ENCODE measurements around the gene KIFAP3.

KIFAP3 gene

DNA sequence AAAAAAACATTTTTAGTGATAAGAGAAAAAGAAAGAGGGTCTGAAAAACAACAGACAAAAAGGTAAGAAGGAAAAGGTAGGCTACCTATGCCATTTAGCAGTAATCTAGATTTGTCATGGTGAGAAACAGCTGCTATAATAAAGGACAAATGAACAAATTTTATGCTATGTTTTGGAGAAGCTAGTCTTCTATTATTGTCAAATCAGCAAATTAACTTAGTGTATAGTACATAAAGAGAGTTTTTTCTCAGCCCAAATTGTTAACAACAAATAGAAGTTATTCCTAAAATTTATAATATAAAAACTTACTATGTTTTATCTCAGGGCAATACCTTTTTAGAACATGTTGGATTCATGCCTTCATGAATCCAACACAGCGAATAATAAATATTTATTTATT, 88.7 kb downstream of the KIFAP3 start:
- no peak for DNase-seq (ENCODE audit: low spot score)

DNA sequence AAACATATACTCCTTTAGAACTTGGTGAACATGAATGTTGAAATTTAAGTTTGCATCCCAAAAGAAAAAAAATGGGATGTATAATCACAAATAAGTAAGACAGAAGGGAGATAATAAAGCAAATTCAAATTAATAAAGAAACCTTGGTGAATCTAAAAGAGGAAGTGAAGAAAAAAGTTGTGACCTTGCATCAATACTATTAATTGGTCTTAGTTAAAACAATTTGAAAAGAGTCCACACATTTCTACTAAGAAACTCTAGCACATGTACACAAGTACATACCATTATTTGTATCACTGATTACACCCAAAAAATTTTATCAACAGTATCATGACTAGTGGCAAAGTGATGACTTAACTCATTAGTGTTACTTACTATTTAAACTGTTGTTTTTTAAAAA, 100.4 kb downstream of the KIFAP3 start:
- DNase-seq (ENCODE audit: low spot score): no peak

DNA sequence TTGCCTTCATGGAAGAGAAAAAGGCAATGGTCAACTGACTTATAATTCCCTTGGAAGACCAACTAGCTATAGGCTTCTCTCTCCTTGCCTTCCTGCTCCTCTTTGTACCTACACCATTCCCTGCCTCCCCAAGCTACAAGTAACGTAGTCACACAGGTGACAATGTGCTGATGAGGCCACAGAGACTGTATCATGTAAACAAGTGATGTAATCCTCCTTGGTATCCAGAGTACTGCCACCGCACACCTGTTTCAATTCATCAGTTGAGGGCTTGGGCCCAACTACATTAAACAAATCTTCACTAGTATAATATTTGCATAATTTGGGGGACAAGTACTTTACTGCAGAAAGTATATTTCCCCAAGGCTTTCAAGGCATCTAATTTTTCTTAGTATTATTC, 104.4 kb downstream of the KIFAP3 start:
- DNase-seq (ENCODE audit: low spot score): no peak

DNA sequence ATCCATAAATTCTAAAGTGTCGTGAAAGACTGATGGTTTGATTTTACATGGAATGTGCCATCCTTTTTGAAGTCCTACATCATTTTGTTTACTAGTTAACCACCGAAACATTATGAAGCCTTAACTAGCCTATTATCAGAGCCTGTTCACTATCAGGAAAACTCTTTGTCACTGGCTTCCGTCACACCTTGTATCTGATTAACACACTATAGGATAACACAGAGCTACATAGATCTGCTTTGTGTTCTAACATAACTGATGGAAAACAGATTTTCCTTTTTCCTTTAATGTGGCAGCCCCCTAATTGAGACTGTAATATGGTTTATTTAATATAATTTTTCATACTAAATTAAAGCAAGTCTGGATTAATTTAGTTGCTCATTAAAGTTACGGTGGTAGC, 106.3 kb downstream of the KIFAP3 start:
- DNase-seq (ENCODE audit: low spot score): no peak

DNA sequence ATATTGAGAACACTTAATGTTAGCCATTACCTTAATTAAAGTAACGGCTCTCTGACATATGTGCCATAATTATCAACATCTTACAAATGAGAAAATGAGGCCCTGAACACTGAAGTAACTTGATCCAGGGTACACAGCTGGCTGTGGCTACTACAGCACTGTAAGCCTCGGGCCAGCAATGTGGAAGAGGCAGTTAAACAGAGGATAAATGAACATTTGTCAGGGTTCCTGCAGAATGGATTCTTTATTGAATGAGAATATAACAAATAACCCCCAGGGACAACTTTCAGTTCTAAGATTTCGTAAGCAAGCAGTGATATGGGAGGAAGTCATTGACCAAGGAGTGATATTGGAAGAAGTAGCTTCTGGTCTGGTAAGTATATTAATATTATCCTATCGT, 110.3 kb downstream of the KIFAP3 start:
- no peak for DNase-seq (ENCODE audit: low spot score)

DNA sequence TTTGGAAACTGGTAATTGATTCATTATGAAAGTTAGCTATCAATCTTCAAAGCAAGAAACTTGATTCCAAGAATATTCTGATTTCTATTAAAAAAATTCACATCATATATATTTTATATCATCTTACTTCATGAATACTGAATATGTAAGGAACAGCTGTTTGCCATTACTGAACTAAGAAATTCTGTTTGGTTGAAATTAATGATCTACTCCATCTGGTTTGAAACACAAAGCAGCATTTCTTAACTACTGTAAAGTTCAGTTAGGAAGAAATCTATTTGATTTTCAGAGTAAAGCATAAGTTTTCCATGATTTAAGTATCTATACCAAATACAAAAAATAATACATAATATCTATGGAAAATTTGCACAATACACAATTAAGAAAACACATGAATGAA, 114.8 kb downstream of the KIFAP3 start:
- no peak for DNase-seq (ENCODE audit: low spot score)

DNA sequence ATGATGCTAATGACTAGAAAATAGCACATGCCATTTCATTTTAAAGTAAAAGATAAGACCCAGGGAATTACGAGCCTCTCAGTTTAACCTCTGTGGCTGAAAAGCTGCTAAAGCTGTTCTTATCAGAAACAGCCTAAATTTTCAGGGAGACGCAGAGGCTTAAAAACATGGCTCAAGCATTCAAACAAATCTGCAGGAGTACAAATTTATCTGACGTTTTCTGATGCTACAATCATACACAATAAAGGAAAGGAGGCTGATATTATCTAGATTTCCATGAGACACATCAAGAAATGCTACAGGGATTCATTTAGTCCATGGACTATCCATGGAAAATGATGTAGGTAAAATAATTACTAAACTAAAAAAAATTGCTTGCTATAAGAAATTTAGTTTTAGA, 115.5 kb downstream of the KIFAP3 start:
- no peak for DNase-seq (ENCODE audit: low spot score)

DNA sequence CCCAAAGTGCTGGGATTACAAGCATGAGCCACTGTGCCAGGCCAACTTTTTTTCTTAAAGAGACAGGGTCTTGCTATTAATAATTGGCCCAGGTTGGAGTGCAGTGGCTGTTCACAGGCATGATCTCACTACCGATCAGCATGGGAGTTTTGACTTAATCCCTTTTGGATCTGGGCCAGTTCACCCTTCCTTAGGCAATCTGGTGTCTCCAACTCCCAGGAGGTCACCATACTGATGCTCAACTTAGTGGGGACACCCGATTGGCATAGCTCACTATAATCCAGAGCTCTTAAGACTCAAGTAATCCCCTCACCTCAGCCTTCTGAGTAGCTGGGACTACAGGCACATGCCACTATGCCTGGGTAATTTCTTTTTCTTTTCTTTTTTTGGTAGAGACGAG, 116.6 kb downstream of the KIFAP3 start:
- DNase-seq (ENCODE audit: low spot score): no peak

DNA sequence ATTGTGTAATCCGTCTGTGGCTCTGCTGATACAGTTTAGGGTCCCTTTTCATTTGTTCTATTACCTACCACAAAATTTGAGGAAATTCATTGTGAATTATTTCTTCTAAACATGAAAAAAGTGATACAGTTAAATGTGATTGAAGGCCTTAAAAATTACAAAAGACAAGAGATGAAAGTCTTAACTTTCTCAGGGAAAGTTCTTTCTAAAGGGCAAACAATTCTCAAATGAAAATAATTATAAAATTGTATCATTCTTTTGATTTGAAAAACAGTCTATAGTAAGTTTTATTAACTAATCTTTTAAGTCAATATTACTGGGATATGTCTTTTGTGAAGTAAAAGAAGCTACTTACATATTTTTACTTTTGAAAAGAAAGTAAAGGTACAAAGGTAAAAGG, 123.4 kb downstream of the KIFAP3 start:
- DNase-seq (ENCODE audit: low spot score): no peak

DNA sequence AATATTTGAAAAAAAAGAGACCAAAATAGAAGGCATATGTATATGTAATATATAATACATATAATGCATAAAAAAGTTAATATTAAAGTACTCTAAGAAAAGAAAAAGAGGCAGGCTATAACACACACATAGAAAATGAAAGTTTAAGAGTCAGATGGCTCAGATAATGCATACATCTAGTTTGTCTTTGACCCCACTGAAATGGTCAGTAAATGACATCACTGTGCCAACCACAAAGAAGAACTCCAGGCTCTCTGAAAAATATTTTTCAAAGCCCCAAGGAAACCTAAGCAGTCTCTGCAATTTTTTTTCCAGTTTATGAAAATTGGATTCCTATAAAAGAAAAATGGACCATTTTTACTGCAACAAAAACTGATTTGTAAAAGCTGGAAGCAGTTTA, 125.4 kb downstream of the KIFAP3 start:
- peak; percentile 10 for DNase-seq (ENCODE audit: low spot score)

DNA sequence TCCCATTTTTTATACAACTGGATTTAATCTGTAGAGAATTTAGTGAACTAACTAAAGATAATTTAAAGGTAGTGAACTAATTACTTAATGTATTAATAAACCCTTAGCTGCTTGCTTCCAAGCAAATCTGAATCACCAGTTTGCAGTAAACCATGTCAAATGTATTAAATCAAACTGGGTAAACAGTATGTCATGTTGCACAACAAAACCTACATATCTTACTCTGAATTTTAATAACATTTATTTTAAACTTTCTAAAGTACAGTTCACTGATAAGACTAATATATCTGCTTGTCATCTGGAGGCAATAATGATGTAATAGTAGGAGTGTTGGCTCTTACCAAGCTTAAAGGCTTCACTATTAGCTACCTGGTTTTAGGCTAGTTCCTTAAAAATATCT, 128.3 kb downstream of the KIFAP3 start:
- no peak for DNase-seq (ENCODE audit: low spot score)

DNA sequence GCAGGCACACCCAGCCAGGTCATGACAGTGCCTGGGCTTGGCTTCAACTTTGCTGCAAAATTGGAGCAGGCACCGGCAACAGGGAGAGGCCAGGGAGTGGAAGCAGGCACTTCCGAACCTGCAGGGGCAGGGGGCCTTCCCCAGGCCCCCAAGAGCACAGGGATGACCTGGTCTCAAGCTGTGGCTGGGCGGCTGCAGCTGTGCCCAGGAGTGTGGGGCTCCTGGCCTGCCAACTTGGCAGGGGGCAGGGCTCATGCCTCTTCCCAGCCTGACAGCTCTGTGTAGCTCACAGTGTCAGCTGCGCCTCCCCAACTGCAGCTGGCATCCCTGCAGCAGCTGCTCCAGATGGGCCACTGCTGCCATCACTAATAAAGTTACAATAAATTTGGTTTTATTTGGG, 129.3 kb downstream of the KIFAP3 start:
- no peak for DNase-seq (ENCODE audit: low spot score)

DNA sequence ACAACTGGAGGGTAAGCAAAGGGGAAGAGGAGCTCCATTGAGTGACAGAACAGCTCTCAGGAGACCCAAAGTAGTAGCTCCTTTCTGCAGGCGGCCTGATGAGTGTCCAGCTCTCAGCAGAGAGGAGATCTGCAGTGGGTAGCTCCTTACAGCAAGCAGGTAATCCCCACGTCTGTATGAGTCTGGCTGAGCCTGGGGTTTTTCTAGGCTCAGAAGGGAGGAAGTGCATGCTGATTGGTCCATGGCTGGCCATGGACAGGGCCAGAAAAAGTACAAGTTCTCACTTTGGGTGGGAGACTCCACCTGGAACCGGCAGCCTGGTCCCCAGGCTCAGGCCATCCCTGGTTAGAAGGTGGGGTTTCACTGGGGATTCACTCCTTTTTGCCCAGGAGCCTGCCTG, 129.9 kb downstream of the KIFAP3 start:
- no peak for DNase-seq (ENCODE audit: low spot score)

DNA sequence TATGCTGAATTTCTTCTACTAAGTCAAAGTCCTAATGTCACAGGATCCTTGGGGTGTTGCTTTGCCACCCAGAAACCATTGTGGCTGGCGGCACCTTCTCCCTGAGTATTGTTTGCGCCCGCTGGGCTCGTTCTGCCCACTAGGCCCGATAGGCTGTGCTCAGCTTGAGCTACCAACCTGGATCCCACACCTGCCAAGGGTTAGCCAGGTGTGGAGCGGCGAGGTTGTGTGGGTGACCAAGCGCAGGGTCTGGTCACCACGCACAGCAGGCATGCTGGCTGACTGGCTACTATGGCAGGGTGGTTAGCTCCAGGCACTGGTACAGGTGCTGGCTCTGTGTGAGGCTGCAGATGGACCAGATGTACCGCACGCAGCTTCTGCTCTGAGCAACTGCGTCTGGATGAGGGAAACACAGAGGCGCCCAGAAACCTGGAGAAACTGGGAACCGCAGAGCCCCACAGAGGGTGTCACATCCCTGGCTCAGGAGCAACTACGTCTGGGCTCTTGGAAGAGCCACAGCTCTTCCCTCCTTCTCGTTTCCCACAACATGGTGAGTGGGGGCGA, 130.4 kb downstream of the KIFAP3 start:
- DNase-seq (ENCODE audit: low spot score): no peak

DNA sequence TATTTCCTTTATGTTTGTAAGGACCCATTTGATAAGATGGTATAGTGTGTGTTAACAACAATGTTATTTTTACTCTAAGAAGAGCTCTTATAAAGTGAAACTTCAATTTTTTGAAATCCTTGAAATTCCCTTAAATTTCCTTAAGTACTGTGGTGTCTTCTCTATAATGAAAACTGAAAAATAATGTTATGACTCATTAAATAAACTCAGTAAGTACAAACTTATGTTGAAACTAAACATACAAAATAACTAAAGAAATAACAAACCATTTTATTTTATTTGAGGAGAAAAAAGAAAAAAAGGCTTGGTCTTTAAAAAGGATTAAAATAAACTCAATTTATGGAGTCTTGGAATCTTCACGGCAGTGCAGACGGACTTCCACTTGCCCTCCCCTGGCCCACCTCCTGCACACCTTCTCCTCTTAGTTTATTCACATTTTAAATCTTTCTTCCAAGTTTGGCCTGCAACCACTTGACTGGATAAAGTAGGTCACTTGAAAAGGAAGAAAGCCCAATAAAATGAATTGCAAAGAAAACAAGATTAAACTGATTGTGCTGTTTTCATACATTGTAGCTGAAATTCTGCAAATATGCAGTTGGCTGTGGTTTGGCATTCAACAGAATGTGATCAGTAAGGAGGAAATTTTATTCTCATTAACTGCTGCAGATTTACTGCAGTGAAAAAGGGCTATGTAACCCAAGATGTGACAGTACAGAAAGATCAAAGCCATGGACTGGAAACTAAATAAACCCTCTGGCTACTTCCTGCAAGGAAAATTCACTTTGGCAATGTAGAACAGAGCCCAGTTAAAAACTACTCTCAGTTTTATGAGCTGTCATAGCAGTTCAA, 132.3 kb downstream of the KIFAP3 start:
- DNase-seq (ENCODE audit: low spot score): no peak

DNA sequence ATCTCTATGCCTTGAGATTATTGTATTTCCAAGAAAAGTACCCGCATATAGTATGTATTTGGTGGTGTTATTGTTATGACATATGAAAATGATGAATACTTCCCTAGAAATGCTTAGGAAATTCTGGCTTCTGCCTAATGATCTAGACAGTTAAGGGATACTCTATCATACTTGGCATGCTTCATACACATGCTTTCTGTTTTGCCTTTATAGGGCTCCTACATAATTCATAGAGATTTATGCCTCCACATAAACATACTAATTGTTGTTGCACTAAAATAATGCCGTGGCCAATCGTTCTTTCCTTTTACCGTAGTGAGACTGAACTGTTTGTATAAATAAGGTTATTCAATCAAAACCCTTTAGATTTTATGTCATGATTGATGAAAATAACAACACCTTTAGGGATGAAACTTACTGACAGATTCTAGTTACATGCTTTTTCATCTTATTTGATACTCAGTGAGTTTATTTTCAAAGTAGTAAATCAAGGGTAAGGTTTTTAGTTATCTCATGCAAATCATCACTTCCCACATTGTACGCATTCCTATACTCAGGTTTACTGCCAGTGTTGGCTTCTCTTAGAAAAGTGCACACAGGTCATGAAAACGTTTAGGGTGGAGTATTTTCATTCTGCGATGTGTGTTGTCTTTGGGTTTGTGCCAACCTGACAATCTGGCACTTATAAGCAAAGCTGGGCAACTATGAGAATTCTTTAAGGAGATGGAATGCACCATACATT, 140.3 kb downstream of the KIFAP3 start:
- DNase-seq (ENCODE audit: low spot score): no peak

DNA sequence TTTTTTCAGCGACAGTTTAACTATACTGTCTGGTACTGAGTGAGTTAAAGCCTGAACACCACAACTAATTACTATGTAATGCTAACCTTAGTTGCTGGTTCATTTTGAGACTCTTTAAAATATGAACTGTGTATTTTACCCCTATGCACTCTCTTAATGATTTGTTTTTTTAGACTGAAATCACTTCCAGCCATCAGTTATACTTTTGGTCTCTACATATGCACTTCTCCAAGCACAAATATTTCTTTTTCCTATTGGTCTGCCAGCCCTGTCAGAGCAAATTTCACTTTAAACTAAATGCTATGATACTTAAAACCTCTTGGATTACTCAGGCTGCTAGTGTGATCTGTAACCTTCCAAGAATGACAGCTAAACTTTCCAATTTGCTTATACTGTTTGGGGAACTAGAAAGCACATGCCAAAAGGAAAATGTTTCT, 142.7 kb downstream of the KIFAP3 start:
- DNase-seq (ENCODE audit: low spot score): no peak

DNA sequence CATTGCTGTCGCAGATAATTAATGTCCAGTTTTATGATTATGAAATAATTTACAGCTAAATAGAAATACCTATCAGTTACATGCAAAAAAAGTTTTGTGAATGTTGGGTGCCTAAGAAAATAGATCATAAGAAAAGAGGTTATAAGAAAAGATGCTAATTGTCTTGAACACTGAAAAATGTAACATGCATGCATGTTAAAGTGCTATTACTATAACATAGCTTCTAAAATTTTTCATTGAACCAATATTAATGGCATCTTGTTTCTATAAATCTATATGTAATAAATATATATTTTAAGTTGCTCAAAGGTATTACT, 145.3 kb downstream of the KIFAP3 start:
- DNase-seq (ENCODE audit: low spot score): no peak

DNA sequence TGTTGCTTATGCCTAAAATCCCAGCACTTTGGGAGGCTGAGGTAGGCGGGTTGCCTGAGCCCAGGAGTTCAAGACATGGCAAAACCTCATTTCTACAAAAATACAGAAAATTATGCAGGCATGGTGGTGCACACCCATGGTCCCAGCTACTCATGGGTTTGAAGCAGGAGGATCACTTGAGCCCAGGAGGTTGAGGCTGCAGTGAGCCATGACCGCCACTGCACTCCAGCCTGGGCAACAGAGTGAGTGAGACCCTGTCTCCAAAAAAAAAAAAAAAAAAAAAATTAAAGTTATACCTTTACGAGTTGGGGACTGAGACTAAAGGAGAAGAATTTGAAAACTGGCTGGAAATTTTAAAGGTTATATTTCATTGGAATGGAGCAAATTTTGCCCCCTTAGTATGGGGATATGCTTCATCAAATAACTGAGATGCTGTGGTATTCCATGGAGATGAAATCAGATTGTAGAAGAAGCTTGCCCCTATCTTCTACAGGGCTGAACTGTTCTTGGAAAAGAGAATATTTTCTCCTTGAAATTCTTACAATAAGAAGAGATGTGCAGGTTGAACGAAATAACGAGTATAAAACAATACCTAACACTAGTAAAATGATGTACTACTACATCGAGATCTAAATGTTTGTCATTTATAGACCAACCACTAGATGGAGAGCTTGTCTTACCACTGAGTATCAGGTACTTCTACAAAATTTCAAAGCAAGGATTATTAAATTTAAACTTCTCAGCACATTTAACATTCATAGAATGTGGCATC, 145.9 kb downstream of the KIFAP3 start:
- peak; percentile 58 for DNase-seq (ENCODE audit: low spot score)

DNA sequence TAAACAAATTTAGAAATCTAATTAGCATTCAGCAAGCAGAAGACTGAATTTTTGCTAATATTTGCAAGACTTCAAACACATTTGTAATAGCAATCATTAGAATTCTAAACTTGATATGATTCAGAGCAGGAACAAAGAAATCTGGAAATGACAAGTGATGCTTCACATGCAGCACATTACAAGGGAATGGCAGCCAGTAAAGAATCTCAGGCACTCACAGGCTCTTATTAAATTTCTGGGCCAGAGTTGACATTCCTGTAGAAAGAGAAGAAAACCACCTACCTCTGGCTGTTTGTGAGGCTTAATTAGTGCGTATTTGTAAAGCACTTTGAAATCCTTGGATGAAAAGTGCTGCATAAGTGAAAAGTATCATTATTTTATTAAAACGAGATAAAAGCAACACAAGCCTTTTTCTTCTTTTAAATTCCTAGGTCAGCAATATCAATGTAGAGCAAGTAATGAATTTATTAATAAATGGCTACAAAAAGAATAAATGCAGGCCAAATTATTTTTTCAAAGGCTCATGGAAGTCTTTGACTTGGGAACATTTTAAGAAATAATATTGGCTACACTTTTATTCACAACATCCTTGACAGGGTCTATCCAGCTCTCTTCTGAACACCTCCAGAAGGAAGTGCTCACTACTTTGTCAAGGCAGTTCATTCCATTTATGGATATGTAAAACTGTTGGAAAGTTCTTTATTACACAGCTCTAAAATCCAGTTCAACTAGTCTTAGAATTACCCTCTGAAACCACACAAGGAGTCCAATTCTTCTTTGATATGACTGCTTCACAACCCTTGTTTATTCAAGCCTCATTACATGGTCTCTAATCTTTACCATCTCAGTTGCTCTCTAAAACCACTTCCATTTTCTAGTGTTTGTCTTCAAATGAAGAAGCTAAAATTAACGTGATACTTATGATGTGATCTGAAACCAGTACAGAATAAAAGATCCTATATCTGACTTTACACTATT, 148.7 kb downstream of the KIFAP3 start:
- DNase-seq (ENCODE audit: low spot score): no peak

DNA sequence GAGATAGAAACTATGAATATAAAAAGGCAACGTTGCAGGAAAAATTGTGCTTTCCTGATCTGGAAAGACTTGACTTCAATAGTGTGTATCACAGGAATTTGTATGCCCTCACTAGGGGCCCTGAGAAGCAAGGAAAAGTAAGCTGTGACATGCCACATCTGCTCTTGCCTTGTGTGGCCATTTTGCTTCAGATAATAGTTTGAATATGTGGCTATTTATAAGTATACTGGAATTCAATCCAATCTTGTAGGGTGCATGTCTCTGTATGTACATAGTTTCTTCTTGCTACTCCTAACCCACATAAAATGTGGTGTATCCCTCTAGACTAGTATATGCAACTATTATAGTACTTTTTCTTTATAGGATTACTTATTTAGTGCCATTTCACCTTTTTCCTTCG, 149.7 kb downstream of the KIFAP3 start:
- no peak for DNase-seq (ENCODE audit: low spot score)

All from kidney tubule cell (primary cell).